ENCODE measurements around the gene CLDN4. TPM values are rescaled to one million over a fixed set of nuclear protein-coding genes. Genes with fewer than 3 reads are reported as not detected.
"Not testable (repeated sequence)": the region's sequence is repeated elsewhere in the genome, so short reads cannot be mapped to it uniquely, and the experiment has no call there.

CLDN4 gene
- polyA plus RNA-seq, 1 donor (not counting 4 experiments of a cell fraction or from before 2014, with no cell fraction given), result 7.2 TPM

GRCh38 chr7:73844131-73844547, 13.3 kb downstream of the CLDN4 start:
- dilution Hi-C loops (cut with MboI; ENCODE audit: extremely low pct_ligation_motif_present, low sequenced_read_pairs), result no loop called here
- Histone ChIP-seq H4K20me1 (ENCODE audit: control insufficient read depth, extremely low read depth, insufficient read depth, low read length) (no peaks in the 10 kb centered on the region), H3K4me1 (ENCODE audit: control insufficient read depth, extremely low read depth, insufficient read depth, low read length) (peaks cover 45% of the 10 kb centered on the region)

GRCh38 chr7:73844848-73845460, 14.2 kb downstream of the CLDN4 start:
- H3K9me1 ChIP-seq (ENCODE audit: control insufficient read depth, extremely low read depth, insufficient read depth, low read length), result no peaks in the 10 kb centered on the region
- H3K79me2 ChIP-seq (ENCODE audit: control insufficient read depth, insufficient read depth, low read length), result no peaks in the 10 kb centered on the region
- FAIRE-seq, result no peak
- H3K27ac ChIP-seq (ENCODE audit: control insufficient read depth, insufficient read depth, low read length), result peak overlapping the region; percentile 40
- H3K9me3 ChIP-seq (ENCODE audit: control insufficient read depth, low read depth, low read length), result no peaks in the 10 kb centered on the region
- no peak overlapping the region for H2AFZ ChIP-seq (ENCODE audit: control insufficient read depth, low read length)
- H3K27me3 ChIP-seq (ENCODE audit: control insufficient read depth, extremely low read depth, insufficient read depth, low read length), result no peaks in the 10 kb centered on the region
- no peak overlapping the region for H3K4me3 ChIP-seq (ENCODE audit: control insufficient read depth in 2 of 3, extremely low read depth in 1 of 3, insufficient read depth in 2 of 3, low read depth in 1 of 3, low read length in 3 of 3)
- no peaks in the 10 kb centered on the region for H4K20me1 ChIP-seq (ENCODE audit: control insufficient read depth, extremely low read depth, insufficient read depth, low read length)
- DNase-seq (ENCODE audit: low read depth, low spot score), result no peak
- peak overlapping the region; percentile 37 for H3K9ac ChIP-seq (ENCODE audit: control insufficient read depth, extremely low read depth, insufficient read depth, low read length)
- H3K36me3 ChIP-seq (ENCODE audit: control insufficient read depth in 2 of 2, extremely low read depth in 1 of 2, insufficient read depth in 2 of 2, low read length in 2 of 2), result peaks cover 0 to 3% of the 10 kb centered on the region in 2 experiments
- dilution Hi-C loops (cut with MboI; ENCODE audit: extremely low pct_ligation_motif_present, low sequenced_read_pairs), result no loop called here
- TF ChIP-seq, protein P1, sequence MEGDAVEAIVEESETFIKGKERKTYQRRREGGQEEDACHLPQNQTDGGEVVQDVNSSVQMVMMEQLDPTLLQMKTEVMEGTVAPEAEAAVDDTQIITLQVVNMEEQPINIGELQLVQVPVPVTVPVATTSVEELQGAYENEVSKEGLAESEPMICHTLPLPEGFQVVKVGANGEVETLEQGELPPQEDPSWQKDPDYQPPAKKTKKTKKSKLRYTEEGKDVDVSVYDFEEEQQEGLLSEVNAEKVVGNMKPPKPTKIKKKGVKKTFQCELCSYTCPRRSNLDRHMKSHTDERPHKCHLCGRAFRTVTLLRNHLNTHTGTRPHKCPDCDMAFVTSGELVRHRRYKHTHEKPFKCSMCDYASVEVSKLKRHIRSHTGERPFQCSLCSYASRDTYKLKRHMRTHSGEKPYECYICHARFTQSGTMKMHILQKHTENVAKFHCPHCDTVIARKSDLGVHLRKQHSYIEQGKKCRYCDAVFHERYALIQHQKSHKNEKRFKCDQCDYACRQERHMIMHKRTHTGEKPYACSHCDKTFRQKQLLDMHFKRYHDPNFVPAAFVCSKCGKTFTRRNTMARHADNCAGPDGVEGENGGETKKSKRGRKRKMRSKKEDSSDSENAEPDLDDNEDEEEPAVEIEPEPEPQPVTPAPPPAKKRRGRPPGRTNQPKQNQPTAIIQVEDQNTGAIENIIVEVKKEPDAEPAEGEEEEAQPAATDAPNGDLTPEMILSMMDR (optimal IDR thresholded peaks at IDR 0.05 in 1 of 3, IDR thresholded peaks at IDR 0.05 in 1 of 3, conservative IDR thresholded peaks at IDR 0.05 in 1 of 3; ENCODE audit: extremely low read depth in 1 of 3, insufficient read depth in 2 of 3, low read length in 3 of 3), result no peak
- no peak for TF ChIP-seq EZH2 (IDR thresholded peaks at IDR 0.05; ENCODE audit: low read length)
- peaks cover 47% of the 10 kb centered on the region for H3K4me1 ChIP-seq (ENCODE audit: control insufficient read depth, extremely low read depth, insufficient read depth, low read length)
- H3K4me2 ChIP-seq (ENCODE audit: control insufficient read depth, extremely low read depth, insufficient read depth, low read depth, low read length), result peak overlapping the region; percentile 48

More at GRCh38 chr7:73844131-73844547, 13.3 kb downstream of the CLDN4 start:
- Histone ChIP-seq H2AFZ (ENCODE audit: control insufficient read depth, low read length) (no peak overlapping the region), H3K9me3 (ENCODE audit: control insufficient read depth, low read depth, low read length) (no peaks in the 10 kb centered on the region), H3K27ac (ENCODE audit: control insufficient read depth, insufficient read depth, low read length) (no peak overlapping the region), H3K9ac (ENCODE audit: control insufficient read depth, extremely low read depth, insufficient read depth, low read length) (no peak overlapping the region), H3K36me3 (ENCODE audit: control insufficient read depth in 2 of 2, extremely low read depth in 1 of 2, insufficient read depth in 2 of 2, low read length in 2 of 2) (peaks cover 0 to 4% of the 10 kb centered on the region in 2 experiments), H3K9me1 (ENCODE audit: control insufficient read depth, extremely low read depth, insufficient read depth, low read length) (no peaks in the 10 kb centered on the region), H3K79me2 (ENCODE audit: control insufficient read depth, insufficient read depth, low read length) (no peaks in the 10 kb centered on the region), H3K27me3 (ENCODE audit: control insufficient read depth, extremely low read depth, insufficient read depth, low read length) (no peaks in the 10 kb centered on the region), H3K4me2 (ENCODE audit: control insufficient read depth, extremely low read depth, insufficient read depth, low read depth, low read length) (no peak overlapping the region), H3K4me3 (ENCODE audit: control insufficient read depth in 2 of 3, extremely low read depth in 1 of 3, insufficient read depth in 2 of 3, low read depth in 1 of 3, low read length in 3 of 3) (no peak overlapping the region)
- FAIRE-seq (no peak), DNase-seq (ENCODE audit: low read depth, low spot score) (no peak)
- no peak for TF ChIP-seq EZH2 (IDR thresholded peaks at IDR 0.05; ENCODE audit: low read length)
- TF ChIP-seq, protein P1 (optimal IDR thresholded peaks at IDR 0.05 in 1 of 3, IDR thresholded peaks at IDR 0.05 in 1 of 3, conservative IDR thresholded peaks at IDR 0.05 in 1 of 3; ENCODE audit: extremely low read depth in 1 of 3, insufficient read depth in 2 of 3, low read length in 3 of 3), result no peak

GRCh38 chr7:73845701-73846195, 15.0 kb downstream of the CLDN4 start:
- H3K4me3 ChIP-seq (ENCODE audit: control insufficient read depth in 2 of 3, extremely low read depth in 1 of 3, insufficient read depth in 2 of 3, low read depth in 1 of 3, low read length in 3 of 3); H3K27me3 ChIP-seq (ENCODE audit: control insufficient read depth, extremely low read depth, insufficient read depth, low read length); H4K20me1 ChIP-seq (ENCODE audit: control insufficient read depth, extremely low read depth, insufficient read depth, low read length); FAIRE-seq; H3K9me1 ChIP-seq (ENCODE audit: control insufficient read depth, extremely low read depth, insufficient read depth, low read length); H2AFZ ChIP-seq (ENCODE audit: control insufficient read depth, low read length); H3K9me3 ChIP-seq (ENCODE audit: control insufficient read depth, low read depth, low read length); DNase-seq (ENCODE audit: low read depth, low spot score); dilution Hi-C loops (cut with MboI; ENCODE audit: extremely low pct_ligation_motif_present, low sequenced_read_pairs); H3K4me2 ChIP-seq (ENCODE audit: control insufficient read depth, extremely low read depth, insufficient read depth, low read depth, low read length); H3K36me3 ChIP-seq (ENCODE audit: control insufficient read depth in 2 of 2, extremely low read depth in 1 of 2, insufficient read depth in 2 of 2, low read length in 2 of 2); H3K79me2 ChIP-seq (ENCODE audit: control insufficient read depth, insufficient read depth, low read length); H3K9ac ChIP-seq (ENCODE audit: control insufficient read depth, extremely low read depth, insufficient read depth, low read length): not testable (repeated sequence)
- Histone ChIP-seq H3K27ac (ENCODE audit: control insufficient read depth, insufficient read depth, low read length) (peak overlapping the region; percentile 34), H3K4me1 (ENCODE audit: control insufficient read depth, extremely low read depth, insufficient read depth, low read length) (peaks cover 54% of the 10 kb centered on the region)
